ENCODE results near the gene CSMD2. TPM values are rescaled to one million over a fixed set of nuclear protein-coding genes. Genes with fewer than 3 reads are reported as not detected.

The CSMD2 gene
- polyA plus RNA-seq, 1 experiment, result 2.3 TPM

DNA sequence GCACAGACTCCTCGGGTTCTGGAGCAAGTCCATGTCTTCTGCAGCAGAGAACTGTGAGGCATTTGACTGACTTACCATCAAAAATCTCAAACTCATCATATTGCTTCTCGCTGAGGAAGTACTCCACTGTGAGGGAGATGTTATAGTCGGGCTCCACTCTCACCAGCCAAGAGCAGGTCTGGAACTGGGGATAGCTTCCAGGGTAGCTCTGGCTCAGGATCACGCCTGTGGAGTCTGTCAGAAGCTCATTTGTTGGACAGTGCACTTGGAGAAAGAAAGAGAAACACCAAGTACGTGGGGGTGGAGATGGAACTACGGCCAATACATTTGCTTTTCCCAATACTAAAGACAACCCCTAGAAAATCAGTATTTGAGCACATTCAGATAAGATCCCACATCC, 581.5 kb downstream of the CSMD2 start:
- no peak for DNase-seq (ENCODE audit: low read depth, low spot score)
- no peak overlapping the region for H3K27ac ChIP-seq (ENCODE audit: low read depth, low read length)
- TF ChIP-seq, protein P1, sequence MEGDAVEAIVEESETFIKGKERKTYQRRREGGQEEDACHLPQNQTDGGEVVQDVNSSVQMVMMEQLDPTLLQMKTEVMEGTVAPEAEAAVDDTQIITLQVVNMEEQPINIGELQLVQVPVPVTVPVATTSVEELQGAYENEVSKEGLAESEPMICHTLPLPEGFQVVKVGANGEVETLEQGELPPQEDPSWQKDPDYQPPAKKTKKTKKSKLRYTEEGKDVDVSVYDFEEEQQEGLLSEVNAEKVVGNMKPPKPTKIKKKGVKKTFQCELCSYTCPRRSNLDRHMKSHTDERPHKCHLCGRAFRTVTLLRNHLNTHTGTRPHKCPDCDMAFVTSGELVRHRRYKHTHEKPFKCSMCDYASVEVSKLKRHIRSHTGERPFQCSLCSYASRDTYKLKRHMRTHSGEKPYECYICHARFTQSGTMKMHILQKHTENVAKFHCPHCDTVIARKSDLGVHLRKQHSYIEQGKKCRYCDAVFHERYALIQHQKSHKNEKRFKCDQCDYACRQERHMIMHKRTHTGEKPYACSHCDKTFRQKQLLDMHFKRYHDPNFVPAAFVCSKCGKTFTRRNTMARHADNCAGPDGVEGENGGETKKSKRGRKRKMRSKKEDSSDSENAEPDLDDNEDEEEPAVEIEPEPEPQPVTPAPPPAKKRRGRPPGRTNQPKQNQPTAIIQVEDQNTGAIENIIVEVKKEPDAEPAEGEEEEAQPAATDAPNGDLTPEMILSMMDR (IDR thresholded peaks at IDR 0.05; ENCODE audit: low read depth, low read length), result no peak
- POLR2A ChIA-PET, result no interaction called here
- CTCF ChIA-PET, result no interaction called here
- no peaks in the 10 kb centered on the region for H3K27me3 ChIP-seq (ENCODE audit: control insufficient read depth, insufficient read depth, low read length)
- no peak overlapping the region for H3K4me3 ChIP-seq (ENCODE audit: low read depth, low read length)
- no peaks in the 10 kb centered on the region for H3K9me3 ChIP-seq (ENCODE audit: control insufficient read depth, insufficient read depth, low read length)

DNA sequence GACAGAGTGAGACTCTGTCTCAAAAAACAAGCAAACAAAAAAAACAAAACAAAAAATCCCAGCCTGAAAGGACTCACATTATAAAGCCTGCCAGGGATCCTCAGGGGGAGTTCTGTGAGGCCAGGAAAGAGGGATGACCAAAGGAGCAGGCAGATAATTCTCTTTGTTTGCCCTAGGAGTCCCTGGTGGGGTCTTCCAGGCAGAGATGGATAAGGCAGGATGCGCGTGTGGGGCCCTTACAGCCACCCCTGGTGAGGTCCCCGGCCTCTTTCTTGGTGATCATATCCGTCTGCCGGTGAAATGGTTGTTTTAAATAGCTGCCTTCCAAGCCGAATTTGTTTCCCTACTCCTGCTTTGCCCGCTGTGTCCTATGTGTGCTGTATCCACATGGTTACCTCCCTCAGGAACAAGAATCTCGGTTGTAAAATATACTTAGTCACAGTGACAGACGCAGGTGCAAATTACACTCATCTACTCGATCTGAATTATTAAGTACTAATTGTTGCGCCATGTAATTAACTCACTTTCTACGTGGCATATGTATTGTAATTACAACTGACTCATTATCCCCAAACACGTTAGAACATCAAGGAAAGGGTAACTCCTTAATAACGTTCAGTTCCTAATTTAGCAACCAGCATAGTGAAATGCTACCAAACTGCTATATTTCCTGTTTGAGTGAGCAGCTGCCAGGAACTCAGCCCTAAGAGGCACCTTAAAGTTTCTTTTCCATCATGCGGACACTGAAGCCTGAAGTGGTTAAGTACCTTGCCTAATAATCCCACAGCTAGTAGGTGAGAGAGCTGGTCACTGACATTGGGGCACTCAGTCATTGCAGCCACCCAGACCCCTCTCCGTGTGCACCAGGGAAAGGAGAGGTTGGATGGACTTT, 586.2 kb downstream of the CSMD2 start:
- no peaks in the 10 kb centered on the region for H3K9me3 ChIP-seq (ENCODE audit: control insufficient read depth, insufficient read depth, low read length)
- CTCF ChIA-PET, result interaction anchor here (0.7 kb wide), 1 partner anchor 34 kb away, joined by 3 read pairs; no protein-coding TSS in a partner anchor
- POLR2A ChIA-PET, result no interaction called here
- H3K27ac ChIP-seq (ENCODE audit: low read depth, low read length), result no peak overlapping the region
- H3K4me3 ChIP-seq (ENCODE audit: low read depth, low read length), result no peak overlapping the region
- no peaks in the 10 kb centered on the region for H3K27me3 ChIP-seq (ENCODE audit: control insufficient read depth, insufficient read depth, low read length)
- TF ChIP-seq, protein P1 (IDR thresholded peaks at IDR 0.05; ENCODE audit: low read depth, low read length), result no peak
- no peak for DNase-seq (ENCODE audit: low read depth, low spot score)

DNA sequence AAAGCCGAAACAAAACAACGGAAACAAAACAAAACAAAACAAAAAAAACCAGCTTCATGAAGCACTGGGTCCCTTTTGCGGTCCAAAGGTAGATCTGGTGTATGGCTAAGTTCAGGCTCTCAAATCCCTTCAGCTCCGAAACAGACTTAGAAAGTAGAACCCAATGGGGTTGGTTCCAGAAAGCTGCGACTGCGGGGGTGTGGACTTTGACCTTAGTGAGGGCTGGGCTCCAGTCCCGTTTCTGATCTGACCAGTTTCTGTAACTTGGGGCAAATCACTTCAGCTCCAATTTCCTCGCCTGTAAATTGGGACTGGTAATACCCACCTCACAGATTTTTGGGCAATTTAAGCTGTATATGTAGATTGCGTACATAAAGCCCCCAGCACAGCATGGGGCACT, 587.4 kb downstream of the CSMD2 start:
- Histone ChIP-seq H3K4me3 (ENCODE audit: low read depth, low read length) (no peak overlapping the region), H3K27me3 (ENCODE audit: control insufficient read depth, insufficient read depth, low read length) (no peaks in the 10 kb centered on the region), H3K27ac (ENCODE audit: low read depth, low read length) (no peak overlapping the region), H3K9me3 (ENCODE audit: control insufficient read depth, insufficient read depth, low read length) (no peaks in the 10 kb centered on the region)
- no peak for DNase-seq (ENCODE audit: low read depth, low spot score)
- ChIA-PET CTCF (no interaction called here), POLR2A (no interaction called here)
- TF ChIP-seq, protein P1 (IDR thresholded peaks at IDR 0.05; ENCODE audit: low read depth, low read length), result no peak

DNA sequence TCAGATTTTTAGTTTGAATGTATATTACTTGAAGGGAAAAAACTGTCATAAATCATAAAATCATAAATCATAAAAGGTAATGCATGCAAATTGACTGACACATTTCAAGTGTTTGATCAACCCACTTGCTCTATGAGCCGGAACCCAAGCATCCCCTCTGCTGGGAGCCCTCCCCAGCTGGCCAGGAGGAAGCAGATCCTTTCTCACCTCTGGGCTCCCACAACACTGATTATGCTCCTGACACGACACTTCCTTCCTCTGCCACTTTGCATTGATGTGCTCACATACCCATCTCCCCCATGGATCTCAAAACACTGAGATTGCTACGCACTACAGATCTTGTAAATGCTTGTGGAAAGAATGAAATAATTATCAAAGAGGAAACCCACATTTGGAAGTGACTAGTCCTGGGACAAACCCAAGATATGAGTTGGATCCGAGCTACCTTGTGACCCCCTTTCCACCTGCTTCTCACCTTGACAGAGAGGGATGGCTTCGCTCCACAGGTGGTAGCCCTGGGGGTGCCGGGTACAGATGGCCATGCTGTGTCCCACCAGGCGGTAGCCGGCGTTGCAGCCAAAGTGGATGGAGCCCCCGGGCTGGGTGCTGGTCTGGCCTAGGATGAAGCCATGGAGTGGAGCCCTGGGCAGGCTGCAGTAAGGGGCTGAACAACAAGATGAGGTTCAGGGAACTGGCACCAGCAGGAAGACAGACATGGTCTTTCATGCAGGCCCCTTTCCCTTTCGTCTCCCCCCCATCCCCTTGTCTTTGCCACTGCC, 588.0 kb downstream of the CSMD2 start:
- Histone ChIP-seq H3K4me3 (ENCODE audit: low read depth, low read length) (no peak overlapping the region), H3K9me3 (ENCODE audit: control insufficient read depth, insufficient read depth, low read length) (no peaks in the 10 kb centered on the region), H3K27me3 (ENCODE audit: control insufficient read depth, insufficient read depth, low read length) (no peaks in the 10 kb centered on the region), H3K27ac (ENCODE audit: low read depth, low read length) (no peak overlapping the region)
- TF ChIP-seq, protein P1 (IDR thresholded peaks at IDR 0.05; ENCODE audit: low read depth, low read length), result no peak
- ChIA-PET POLR2A (no interaction called here), CTCF (no interaction called here)
- no peak for DNase-seq (ENCODE audit: low read depth, low spot score)
